C4-2B (cell line): ENCODE results near the gene RNF31.

ENCODE experiments used
- H3K27ac ChIP-seq: fragments of 450-650 bp; 2 replicates; pipeline ENCODE4 v1.5.1; 2017
- ZFX ChIP-seq: fragments of 450-650 bp; IDR thresholded peaks from 2 replicates; pipeline ENCODE4 v1.6.1; 2017
- TF ChIP-seq, protein P1 (sequence below): fragments of 450-650 bp; conservative IDR thresholded peaks from 2 replicates; pipeline ENCODE4 v1.5.1; 2017; ENCODE audit warnings: mild to moderate bottlenecking

The RNF31 gene

DNA sequence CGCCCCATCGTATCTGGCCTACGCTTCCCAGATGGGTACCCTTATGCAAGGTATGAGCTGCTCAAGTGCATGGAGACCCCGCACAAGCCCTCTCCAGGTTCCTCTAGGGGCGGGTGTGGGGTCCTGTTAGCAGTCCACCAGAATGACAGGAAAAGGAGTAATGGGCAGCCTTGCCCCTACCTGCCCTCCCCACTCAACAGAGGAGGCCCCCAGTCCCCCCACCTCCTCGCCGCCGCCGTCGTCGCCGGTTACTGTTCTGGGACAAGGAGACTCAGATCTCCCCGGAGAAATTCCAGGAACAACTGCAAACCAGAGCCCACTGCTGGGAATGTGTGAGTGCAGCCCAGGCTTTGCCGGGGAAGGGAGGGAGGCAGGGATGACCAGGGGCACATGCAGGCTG lies 30.6 kb downstream of the RNF31 start:
- TF ChIP-seq, protein P1, sequence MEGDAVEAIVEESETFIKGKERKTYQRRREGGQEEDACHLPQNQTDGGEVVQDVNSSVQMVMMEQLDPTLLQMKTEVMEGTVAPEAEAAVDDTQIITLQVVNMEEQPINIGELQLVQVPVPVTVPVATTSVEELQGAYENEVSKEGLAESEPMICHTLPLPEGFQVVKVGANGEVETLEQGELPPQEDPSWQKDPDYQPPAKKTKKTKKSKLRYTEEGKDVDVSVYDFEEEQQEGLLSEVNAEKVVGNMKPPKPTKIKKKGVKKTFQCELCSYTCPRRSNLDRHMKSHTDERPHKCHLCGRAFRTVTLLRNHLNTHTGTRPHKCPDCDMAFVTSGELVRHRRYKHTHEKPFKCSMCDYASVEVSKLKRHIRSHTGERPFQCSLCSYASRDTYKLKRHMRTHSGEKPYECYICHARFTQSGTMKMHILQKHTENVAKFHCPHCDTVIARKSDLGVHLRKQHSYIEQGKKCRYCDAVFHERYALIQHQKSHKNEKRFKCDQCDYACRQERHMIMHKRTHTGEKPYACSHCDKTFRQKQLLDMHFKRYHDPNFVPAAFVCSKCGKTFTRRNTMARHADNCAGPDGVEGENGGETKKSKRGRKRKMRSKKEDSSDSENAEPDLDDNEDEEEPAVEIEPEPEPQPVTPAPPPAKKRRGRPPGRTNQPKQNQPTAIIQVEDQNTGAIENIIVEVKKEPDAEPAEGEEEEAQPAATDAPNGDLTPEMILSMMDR, result no peak
- no peak for TF ChIP-seq ZFX
- H3K27ac ChIP-seq, result no peak overlapping the region

DNA sequence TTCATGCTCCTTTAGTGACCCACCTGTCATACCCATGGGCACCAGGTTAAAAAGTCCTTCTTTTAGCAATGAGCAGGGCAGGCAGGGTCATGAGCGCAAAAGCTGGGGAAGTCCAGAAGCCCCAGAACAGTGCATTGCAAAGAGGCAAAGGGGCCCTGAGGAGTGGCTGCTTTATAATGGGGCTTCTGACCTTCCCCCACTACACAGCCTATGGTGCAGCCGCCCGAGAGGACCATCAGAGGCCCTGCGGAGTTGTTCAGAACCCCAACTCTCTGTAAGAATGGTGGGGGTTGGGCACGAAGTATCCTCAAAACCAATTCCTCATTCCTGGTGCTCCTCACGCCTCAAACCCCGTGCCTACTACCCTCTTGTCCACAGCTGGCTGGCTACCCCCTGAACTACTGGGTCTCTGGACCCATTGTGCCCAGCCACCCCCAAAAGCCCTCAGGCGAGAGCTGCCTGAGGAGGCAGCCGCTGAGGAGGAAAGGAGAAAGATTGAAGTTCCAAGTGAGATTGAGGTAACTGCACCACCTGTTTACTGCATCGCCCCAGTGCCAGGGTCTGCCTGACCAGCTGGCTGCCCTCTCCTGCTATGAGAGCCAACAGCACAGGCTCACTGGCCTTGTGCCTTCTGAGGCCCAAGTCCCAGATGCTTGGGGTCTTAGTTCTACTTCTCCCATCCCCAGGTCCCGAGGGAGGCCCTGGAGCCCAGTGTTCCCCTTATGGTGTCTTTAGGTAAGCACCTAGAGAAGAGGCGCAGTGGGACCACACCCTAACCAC lies 31.3 kb downstream of the RNF31 start:
- no peak overlapping the region for H3K27ac ChIP-seq
- TF ChIP-seq, protein P1, result no peak
- TF ChIP-seq ZFX, result no peak

DNA sequence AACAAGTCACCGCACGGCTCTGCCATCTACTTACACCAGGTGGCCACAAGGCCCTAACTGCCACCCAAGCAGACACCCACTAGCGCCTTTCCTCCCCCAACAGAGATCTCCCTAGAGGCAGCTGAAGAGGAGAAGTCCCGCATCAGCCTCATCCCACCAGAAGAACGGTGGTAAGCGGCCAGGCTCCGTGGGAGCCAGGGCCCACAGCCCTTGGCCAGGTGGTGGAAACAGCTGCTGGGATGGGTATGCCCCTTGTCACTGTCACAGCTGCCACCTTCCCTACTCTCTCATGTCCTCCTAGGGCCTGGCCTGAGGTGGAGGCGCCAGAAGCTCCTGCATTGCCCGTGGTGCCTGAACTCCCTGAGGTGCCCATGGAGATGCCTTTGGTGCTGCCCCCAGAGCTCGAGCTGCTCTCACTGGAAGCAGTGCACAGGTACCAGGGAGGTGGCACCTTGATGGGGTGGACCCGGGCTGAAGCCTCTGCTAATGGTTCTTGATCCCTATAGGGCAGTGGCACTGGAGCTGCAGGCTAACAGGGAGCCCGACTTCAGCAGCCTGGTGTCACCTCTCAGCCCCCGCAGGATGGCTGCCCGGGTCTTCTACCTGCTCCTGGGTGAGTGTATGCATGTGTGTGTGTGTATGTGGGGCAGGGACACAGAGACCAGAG lies 32.1 kb downstream of the RNF31 start:
- no peak overlapping the region for H3K27ac ChIP-seq
- no peak for TF ChIP-seq ZFX
- TF ChIP-seq, protein P1, result no peak

DNA sequence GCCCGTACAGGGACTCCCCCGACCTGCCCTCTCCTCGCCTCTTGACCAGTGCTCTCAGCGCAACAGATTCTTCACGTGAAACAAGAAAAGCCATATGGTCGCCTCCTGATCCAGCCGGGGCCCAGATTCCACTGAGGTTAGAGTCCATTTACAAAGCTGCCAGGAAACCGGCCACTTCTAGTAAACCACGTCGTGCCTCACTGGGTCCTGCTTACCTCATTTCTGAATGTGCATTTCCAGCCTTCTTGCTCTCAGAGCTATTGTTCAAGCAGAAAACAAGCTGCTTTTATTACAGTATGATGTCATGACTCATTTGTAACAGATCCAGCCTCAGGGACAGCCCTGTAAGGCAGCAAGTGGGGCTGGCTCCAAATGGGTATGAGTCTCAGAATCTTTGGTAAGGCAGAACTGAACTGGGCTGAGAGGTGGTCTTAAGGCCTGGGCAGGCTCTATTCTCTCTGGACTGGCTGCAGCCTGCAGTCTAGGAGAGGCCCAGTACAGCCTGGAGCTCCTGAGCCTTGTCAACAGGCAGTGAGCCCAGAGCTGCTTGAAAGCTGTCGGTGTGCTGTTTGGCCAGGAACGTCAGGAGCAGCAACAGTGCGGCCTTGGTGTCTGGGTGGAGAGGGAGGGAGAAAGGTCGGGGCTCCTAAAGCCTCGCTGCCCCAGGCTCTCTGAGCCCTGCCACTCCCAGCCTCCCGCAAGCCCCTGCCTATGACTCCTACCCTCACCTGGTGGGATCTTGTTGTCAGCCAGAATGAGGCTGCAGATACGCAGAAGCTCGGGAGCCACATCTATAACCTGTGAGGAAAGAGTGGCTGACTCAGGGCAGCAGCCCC lies 32.9 kb downstream of the RNF31 start:
- no peak overlapping the region for H3K27ac ChIP-seq
- TF ChIP-seq, protein P1, result no peak
- TF ChIP-seq ZFX, result no peak

DNA sequence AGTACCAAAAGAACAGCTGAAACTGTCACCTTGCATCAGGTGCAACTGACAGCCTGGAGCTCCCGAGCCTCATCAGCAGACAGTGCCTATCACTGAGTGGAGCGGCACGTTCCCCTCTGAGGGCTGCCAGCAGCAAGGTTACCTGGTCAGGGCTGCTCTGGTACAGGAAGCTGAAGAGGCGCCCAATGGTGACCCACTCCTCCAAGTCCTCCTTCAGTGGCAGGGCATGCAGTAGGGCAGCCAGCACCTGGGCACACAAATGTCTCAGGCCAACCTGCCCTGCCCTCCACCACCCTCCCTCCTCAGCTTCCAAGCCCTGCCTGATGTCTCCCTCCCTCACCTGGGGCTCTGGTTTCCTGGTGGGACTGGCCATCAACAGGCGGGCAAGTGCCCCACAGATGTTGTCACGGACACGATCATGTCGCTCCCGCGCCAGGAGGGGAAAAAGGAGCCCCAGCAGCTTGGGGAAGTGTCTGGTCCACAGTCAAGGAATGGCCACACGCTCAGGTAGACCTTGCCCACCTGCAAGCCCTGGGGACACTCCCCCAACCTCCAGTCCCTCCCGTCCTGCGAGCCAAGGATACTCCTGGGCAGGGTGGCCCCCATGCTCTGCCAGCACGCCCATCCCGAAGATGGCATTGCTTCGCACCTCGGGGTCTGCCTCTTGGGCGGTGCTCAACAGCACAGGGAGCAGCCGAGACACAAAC lies 34.2 kb downstream of the RNF31 start:
- TF ChIP-seq, protein P1, result no peak
- no peak for TF ChIP-seq ZFX
- H3K27ac ChIP-seq, result no peak overlapping the region

DNA sequence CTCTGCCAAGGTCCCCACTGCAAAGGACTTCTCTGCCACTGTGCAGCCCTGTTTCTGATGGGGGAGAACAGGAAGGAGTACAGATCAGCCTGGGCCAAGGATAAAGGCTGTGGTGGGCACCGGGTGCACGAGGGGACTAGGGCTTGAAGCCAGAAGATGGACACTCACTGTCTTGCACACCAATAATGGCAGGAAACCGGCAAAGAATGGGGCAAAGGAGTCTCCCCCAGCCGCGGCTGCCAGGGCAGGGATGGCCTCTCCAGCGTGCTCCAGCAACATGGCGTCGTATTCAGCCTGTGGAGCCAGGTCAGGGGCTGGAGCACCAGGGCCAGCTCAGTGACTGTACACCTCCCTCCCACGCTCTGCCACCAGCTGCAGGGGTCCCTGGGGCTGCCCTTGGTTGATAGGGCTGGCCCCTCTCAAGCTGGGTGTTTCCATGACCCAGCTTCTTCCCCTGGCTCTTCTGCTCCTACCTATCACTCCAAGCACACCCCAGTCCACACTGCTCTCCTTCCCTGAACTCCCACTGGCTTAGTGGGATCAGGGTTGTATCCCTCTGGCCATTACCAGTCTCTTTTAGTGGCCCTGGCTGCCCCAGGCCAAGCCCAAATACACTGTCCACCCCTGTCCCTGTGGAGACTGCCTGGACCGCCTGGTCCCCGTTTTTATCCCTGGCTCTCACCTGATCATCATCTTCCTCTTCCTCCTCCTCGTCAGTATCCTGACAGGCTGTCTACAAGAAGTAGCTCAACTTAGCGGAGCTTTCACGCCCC lies 35.0 kb downstream of the RNF31 start:
- H3K27ac ChIP-seq, result no peak overlapping the region
- TF ChIP-seq, protein P1, result no peak
- no peak for TF ChIP-seq ZFX
